ENCODE measurements around the gene PARD6G.
"Not testable (repeated sequence)": the region's sequence is repeated elsewhere in the genome, so short reads cannot be mapped to it uniquely, and the experiment has no call there.

The PARD6G gene

DNA sequence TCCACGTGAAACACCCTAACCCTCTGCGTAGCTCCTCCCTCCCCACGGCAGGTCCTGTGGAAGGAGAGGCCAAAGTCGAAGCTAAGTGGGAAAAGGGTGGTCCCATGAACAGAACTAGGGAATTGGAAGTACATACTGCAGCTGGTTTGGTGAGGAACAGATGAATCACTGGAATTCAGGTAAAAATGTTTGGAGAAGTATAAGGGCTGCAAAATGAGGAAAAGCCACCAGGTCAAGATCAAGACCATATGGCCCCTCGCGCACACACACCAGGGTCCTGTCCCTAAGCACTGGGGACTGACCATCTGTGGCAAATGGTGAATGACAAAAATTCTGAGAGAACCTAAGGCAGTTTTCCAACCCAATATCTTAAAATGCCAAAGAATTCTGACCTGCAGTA lies 3.1 kb downstream of the PARD6G start:
- H3K27ac ChIP-seq = no peak overlapping the region

DNA sequence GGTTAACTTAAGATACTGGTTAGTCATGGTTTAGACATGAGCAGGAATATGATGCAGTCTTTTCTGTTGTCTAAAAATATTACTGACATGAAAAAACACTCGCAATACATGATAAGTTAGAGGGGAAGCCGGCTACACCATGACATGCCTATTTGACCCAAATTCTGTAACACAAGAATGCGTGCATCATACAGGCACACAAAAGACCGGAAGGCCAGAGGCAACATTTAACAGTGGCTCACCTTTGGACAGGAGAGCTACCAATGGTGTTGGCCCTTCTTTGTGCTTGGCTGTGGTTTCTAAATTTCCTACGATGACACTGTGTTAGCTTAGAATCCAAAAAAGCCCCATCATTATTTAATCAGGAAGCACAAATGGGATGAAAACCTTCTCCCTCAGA lies 4.1 kb downstream of the PARD6G start:
- no peak overlapping the region for H3K4me3 ChIP-seq
- no peak overlapping the region for H3K27ac ChIP-seq

More for the DNA sequence above, 3.1 kb downstream of the PARD6G start:
- no peak overlapping the region for H3K4me3 ChIP-seq

DNA sequence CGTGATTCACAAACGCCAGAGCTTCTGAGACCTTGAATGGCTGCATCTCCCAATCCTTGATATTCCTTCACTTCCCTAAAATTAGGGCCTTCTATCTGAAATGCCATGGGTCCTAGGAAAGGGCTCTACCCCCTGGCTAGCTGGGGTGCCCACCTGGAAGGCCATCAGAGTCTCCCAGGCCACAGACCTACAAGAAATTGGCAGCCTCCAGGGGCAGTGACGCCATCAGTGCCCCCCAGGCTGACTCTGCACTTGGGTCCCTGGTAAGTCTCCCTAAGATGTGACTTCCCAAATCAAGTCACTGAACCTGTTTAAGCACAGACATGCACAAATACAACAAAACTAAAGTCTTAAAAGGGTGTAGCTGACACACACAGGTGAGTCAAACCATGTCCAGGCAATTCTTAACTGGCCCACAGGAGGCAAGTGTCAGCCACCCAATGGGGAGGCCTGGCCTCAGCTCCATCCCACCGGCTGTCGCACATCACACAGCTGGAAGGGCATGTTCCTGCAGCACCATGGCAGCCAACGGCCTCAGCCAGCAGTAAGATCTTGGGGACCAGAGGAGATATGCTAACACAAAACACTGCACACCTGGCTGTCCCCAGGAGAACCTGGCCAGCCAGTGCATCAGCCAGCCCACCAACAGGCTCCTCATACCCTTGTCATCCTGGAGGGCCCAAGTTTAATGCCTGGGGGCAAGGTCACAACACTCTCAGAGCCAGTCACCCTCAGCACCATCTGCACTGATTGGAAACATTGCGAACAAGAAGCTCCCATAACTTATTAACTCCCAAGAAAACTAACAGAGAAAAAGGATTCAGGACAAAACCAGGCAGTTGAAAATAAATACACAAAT lies 5.2 kb downstream of the PARD6G start:
- H3K27ac ChIP-seq = peak overlapping the region in 1 of 21 experiments; percentile 24
- no peak overlapping the region for H3K4me3 ChIP-seq

DNA sequence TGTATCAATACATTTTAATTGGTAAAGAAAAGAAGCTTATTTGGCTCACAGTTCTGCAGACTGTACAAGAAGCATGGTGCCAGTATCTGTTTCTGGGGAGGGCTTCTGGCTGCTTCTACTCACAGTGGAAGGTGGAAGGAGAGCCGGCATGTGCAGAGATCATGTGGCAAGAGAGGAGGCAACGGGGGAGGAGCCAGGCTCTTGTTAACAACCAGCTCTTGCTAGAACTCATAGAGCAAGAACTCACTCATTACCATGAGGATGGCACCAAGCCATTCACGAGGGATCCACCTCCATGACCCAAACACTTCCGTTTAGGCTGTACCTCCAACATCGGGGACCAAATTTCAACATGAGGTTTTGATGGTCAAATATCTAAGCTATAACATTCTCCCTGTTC lies 7.5 kb downstream of the PARD6G start:
- Histone ChIP-seq H3K27ac (no peak overlapping the region), H3K4me3 (no peak overlapping the region)

DNA sequence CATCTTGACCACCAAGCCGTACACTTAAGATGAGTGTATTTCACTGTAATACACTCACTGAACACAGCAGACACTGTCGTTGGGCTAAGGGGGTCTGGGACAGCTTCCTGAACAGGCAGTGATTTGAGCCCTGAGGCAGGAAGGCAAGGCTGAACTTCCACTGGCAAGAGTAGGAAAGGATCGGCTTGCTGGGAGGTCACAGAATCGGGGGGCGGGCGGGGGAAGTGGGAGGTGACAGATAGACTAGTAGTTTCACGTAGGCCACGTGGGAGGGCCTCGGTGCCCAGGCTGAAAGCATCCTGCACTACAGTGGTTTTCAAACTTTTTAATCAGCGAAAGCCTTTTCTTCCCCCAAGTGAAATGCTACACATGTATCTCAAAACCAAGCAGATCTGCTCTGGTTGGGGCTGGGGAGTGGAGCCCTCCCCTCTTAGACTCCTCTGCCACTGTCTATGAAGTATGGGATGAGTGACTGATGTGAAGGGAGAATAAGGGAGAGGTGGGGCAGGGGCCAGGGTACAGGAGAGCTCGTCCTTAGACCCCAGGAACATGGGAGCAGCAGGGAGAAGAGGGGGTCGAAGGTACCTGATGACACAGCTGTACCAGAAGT lies 8.6 kb downstream of the PARD6G start:
- Histone ChIP-seq H3K27ac (no peak overlapping the region), H3K4me3 (no peak overlapping the region)

DNA sequence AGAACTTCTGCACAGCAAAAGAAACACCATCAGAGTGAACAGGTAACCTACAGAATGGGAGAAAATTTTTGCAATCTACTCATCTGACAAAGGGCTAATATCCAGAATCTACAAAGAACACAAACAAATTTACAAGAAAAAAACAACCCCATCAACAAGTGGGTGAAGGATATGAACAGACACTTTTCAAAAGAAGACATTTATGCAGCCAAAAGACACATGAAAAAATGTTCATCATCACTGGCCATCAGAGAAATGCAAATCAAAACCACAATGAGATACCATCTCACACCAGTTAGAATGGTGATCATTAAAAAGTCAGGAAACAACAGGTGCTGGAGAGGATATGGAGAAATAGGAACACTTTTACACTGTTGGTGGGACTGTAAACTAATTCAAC lies 9.8 kb downstream of the PARD6G start:
- H3K27ac ChIP-seq, H3K4me3 ChIP-seq: not testable (repeated sequence)

DNA sequence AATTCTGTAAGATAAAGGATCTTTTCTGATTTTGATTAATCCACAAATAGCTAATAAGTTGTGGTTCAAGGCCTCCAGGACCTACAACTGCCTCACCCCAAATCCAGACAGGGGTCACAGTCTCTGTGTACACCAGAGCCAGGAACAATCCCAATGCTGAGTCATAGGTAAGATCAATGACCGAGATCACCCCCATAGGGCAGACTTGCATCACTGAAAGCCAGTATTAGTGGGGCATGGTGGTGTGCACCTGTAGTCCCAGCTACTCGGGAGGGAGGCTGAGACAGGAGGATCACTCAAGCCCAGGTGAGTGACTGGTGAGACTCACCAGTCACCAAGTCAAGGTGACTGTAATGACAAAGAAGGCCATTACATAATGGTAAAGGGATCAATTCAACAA lies 12.9 kb downstream of the PARD6G start:
- peak overlapping the region in 2 of 21 experiments; percentile 15 to 67 for H3K27ac ChIP-seq
- H3K4me3 ChIP-seq = no peak overlapping the region

DNA sequence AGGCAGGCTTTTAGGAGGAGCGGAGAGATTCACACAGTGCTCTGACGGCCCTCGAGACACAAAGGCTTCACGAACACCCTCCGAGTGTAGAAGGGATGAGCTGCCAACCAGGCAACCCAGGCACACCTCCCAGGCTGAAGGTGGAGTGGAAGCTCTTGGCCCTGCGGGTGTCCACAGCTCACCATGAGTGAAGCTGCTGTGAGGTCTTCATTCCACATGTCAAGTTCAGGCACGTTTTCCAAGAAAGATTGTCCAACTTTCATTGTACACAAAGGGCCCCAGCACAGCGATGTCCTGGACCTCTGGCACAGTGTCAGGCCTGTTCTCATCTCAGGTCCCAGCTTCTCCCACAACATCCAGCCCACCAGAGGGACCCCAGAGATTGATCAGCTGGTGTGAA lies 13.4 kb downstream of the PARD6G start:
- H3K27ac ChIP-seq = peak overlapping the region in 2 of 21 experiments; percentile 15 to 67
- no peak overlapping the region for H3K4me3 ChIP-seq

DNA sequence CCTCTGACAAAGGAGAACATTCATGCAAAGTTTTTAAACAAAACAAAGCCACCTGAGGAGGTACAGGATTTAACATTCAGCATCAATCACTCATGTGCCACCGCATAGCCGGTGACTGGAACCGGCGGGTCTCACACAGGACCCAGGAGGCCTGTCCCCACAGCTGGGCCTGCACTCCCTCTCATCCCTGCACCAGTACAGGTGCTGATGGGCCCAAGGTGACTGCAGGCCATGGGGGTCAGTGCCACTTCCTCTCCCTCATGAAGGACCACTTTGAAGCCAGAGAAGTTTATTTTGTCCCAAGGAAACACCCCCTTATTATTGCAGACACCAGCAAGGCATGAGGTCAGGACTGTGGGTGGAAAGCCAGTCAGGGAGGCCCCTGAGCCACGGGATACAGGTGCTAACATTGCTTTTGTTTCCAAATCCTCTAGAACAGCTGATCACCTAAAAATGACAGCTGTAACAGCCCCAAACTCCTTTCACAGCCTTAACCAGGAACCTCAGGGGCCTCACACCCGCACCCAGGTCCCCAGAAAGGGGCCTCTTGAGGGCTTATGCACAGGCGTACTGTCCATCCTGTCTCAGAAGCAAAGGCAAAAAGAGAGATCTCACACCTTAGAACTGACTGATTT lies 14.0 kb downstream of the PARD6G start:
- Histone ChIP-seq H3K27ac (peak overlapping the region in 1 of 21 experiments; percentile 67), H3K4me3 (no peak overlapping the region)

DNA sequence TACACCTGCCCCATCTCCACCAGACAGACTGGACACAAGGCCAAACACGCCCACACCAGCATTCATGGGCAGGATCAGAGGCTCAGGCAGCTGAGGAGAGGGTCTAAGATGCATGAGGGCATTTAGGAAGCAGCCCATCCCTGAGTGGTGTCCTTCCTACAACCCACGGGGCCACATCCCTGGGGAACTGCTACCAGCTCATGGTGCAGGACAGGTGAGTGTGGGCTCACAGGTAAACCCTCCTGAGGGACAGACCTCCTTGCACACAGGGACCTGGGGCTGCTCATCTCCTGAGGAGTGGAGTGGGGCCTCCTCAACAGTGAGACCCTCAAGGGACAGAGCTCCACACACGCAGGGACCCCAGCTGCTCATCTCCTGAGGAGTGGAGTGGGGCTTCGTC lies 14.6 kb downstream of the PARD6G start:
- Histone ChIP-seq H3K4me3 (no peak overlapping the region), H3K27ac (no peak overlapping the region)

DNA sequence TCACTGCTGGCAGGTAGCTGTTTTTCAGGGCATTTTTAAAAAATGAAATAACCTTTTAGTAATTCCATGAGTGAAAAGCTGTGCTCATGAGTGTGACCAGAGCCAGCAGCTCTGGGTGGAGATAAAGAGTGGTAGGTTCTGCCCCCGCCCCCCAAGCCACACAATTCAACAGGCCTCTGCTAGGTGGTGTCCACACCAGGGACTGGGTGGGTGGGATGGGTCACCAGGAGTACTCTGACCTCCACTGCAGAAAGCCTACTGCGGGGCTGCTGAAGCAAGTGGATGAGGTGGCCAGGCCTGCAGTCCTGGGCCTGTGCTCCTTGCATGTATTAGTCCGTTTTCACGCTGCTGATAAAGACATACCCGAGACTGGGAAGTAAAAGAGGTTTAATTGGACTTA lies 15.3 kb downstream of the PARD6G start:
- no peak overlapping the region for H3K27ac ChIP-seq
- no peak overlapping the region for H3K4me3 ChIP-seq

DNA sequence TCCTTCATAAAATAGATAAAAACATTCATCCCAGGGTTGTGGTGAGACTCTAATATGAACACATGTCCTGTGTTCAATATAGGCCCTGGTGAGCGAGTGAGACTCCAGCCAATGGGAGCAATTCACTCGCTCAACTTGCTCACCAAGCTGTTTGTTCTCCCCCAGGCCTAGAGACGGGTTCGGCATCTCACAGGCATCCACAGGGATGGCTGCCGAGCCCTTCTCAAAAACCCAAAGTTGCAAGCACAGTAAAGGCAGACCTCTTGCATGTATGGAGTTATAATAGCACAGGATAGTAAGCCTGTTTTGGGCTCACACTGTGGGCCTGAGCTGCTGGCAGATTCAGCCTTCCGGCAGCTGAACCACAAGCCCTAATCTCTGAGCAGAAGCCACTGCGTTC lies 15.7 kb downstream of the PARD6G start:
- H3K4me3 ChIP-seq = no peak overlapping the region
- peak overlapping the region in 1 of 21 experiments; percentile 10 for H3K27ac ChIP-seq

DNA sequence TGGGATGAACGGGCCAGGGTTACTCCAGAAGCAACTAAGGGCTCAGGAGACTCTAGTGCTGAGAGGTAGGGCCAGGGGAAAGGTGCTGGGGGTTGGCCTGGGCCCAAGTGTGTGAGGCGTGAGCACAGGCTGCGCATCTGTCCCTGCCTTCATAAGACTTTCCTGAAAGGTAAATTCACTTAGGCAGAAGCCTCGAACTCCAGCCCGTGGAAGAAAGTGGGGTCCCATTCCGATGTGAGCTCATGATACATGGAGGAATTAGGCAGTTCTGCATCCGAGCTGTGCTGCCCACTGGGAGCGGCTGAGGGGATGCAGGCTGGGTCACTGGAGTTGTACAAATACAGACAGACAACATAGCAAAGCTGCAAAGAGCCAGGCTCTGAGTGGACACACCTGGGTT lies 16.2 kb downstream of the PARD6G start:
- Histone ChIP-seq H3K27ac (peak overlapping the region in 4 of 21 experiments; percentile 3 to 28 (median 14)), H3K4me3 (no peak overlapping the region)

DNA sequence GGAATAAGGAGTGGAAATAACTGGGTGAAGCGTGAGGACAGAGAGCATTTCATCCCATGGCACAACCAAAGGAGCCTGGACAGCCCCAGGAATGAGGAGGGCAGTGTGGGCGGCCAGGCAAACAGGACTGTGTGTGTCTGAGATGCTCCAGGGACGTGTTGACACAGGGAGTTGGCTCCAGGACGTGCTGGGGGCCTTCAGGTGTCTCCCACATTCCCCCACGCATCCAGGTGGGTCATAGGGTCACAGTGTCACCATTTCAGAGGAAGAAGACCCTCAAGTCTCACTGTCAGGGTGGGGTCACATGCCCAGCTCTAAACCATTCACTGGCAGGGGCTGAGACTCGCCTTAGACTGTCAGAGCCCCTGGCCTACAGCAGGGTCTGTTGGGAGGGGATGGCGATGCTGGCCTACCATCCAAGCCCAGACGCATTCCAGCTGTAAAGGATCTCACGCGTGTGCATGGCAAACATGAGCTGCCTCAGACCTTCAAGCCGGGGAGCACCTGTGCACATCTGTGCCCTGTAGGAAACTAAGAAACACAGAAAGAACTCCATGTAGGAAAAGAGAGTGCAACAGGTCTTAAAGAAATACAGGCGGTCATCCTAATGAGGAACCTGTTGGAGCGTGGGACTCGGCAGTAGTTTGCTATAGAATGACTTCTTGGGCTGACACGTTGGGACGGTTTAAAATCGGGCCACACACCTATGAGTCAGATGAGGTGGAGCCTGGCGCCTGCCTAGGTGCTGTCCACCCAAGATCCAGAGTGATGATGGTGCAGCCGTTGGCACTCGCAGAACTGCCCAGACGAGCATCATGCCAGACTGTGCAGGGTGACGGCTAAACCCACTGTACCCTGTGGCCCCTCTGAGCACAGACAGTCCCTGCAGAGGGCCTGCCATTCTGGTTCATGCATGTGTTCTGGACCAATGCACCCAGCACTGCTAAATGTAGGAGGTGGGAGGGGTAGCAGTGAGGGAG lies 17.3 kb downstream of the PARD6G start:
- peak overlapping the region in 5 of 21 experiments; percentile 18 to 42 (median 28) for H3K27ac ChIP-seq

DNA sequence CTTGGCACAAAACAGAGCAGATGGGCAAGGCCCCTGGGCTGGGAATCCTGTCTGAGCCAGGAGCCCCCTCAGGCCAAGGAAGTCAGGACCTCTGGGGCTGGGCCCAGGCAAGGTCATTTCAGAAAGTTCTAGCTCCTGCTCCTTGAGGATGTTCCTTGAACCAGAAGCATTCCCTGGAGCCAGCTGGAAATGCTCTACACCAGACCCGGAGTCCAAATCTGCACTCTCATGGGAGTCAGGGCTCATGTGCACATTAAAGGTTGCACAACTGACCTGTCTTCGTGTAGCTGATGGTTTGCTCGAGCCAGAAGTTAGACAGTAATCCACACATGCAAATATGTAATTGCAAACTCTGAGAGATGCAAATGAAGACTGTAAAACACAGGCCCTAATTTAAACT lies 18.0 kb downstream of the PARD6G start:
- peak overlapping the region in 4 of 21 experiments; percentile 7 to 44 (median 16) for H3K27ac ChIP-seq
- H3K4me3 ChIP-seq = no peak overlapping the region

More for the DNA sequence above, 17.3 kb downstream of the PARD6G start:
- H3K4me3 ChIP-seq = no peak overlapping the region

DNA sequence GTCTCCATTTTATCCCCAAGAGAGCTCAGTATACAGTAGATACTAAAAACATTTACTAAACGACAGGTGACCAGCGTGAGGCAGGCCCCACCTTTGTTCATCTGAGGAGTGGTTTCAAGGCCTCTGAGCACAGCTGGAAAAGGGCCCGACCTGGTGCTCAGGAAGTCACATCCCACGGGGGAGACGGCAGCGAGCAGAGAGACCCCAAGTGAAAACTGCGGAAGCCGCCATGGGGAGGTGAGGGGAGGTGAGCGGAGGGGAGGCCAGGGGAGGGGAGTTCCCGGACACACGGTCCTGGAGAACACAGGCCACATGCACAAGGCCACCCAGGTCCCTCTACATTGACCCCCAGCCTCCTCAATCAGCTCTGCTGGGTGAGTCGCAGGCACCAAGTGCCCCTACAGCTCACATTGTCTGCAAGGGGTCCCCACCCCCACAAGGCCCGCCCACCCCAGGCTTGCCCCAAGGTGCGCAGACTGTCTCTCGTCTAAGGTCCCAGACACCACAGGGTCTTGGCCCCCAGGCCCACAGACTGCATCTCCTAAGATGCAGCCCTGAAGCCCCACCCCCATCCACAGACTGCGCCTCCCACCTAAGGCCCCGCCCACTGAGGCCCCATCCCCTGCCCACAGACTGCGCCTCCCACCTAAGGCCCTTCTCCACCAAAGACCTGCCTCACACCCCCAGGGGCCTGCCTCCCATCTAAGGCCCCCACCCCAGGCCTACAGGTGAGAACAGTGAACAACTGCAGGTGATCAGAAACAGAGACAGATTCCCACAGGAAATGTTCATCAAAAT lies 19.1 kb downstream of the PARD6G start:
- H3K4me3 ChIP-seq = no peak overlapping the region
- peak overlapping the region in 2 of 21 experiments; percentile 5 to 44 for H3K27ac ChIP-seq

DNA sequence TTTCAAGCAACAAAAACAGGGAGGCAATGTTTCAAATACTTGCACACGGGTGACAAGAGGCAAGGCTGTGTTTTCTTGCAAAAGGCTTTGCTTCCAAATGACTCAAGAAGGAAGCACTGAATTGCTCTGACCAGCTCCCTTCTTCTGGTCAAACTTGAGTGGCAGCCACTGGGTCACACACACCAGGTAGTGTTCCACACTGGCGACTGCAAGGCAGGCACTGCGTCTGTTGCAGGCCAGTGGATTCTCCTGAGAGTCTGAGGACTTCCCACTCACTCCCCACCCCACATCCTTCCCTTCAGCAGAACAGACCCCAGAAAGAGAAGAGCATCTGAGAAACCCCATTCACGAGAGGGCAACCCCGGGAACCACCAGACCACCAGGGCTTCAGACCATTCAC lies 19.8 kb downstream of the PARD6G start:
- no peak overlapping the region for H3K27ac ChIP-seq
- H3K4me3 ChIP-seq = no peak overlapping the region

DNA sequence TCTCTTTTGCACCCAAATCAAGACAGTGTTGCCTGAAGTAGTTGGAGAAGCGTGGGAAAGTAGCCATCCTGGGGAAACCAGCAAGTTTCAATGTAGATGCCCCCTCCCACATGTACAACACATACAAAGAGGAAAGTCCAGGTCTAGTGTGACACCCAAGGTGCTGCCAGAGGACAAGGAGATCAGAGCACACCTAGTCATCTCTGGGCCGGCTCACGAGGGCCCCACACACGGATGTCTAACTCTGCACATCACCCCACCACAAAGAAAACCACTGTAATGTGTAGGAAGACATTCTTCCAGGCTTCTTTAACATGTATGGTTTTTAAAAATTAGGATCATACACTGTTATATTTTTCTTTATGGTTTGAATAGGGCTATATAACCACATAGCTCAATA lies 21.6 kb downstream of the PARD6G start:
- no peak overlapping the region for H3K27ac ChIP-seq

More for the DNA sequence above, 21.6 kb downstream of the PARD6G start:
- H3K4me3 ChIP-seq = no peak overlapping the region

Measured in skin epidermis (tissue), 12 donors.